ENCODE measurements around the gene CNIH2. TPM values are rescaled to one million over a fixed set of nuclear protein-coding genes. Genes with fewer than 3 reads are reported as not detected.

The CNIH2 gene
- total and polyA plus RNA-seq, 9 of the 15 experiments (the other 6 are each of a cell fraction or from before 2014, with no cell fraction given) = 0.26 to 0.89 (median 0.40) TPM; not detected in 4

DNA sequence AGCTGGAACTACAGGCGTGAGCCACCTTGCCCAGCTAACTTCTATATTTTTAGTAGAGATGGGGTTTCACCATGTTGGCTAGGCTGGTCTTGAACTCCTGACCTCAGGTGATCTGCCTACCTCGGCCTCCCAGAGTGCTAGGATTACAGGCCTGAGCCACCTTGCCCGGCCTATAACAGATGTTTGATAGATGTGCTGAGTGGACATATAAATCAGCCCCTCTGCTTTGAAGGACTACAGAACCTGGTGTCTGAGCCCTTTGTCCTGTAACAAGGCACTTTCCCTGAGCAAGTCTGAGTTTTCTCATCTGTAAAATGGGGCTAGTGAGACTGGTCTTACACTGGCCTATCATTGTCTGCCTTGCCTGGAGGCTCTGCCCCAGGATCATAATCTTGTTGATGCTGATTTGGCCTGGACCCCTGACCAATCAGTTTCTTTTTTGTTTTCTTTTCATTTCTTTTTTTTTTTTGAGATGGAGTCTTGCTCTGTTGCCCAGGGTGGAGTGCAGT, 51.2 kb downstream of the CNIH2 start (continued):
- peak; percentile 47 for TF ChIP-seq RBM25 (IDR thresholded peaks at IDR 0.05; ENCODE audit: low read depth, low read length, severe bottlenecking)
- TF ChIP-seq THRAP3 (IDR thresholded peaks at IDR 0.05; ENCODE audit: borderline replicate concordance) = no peak

DNA sequence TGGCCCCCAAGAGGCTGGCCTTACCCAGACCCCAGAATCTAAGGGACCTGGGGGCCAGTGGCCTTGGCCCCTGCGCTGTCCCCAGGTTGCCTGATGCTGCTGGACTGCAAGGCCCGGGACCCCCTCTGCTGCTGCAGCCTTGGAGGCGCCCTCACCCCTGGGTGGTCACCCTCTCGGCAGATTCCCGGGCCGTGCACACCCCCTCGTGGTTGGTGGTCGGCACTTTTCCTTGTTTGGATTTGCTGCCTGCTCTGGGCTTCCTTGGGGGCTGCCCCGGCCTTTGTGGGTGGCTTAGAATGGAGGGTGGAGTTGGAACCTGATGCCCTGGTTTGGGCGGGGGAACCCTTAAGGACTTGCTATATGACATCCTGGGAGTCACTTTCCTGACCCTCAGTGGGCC, 53.0 kb downstream of the CNIH2 start:
- ChIA-PET CTCF (ENCODE audit: low intra/inter-chr PET ratio) (no interaction called here), POLR2A (interaction anchor here (0.6 to 1.5 kb wide), 3 partner anchors 10 to 627 kb away, joined by 3 to 4 read pairs (median 3); no protein-coding TSS in a partner anchor)
- no peak for DNase-seq (ENCODE audit: extremely low read depth in 1 of 4, low spot score in 3 of 4)
- H2AFZ ChIP-seq (ENCODE audit: low read depth, low read length) = no peak overlapping the region
- no peaks in the 10 kb centered on the region for H4K20me1 ChIP-seq (replicated peaks; ENCODE audit: control insufficient read depth, insufficient read depth, low read length)
- H3K9me1 ChIP-seq (ENCODE audit: control insufficient read depth, insufficient read depth, low read length) = peaks cover 4% of the 10 kb centered on the region
- H3K9ac ChIP-seq (ENCODE audit: insufficient read depth in 1 of 2, low read depth in 2 of 2, low read length in 2 of 2) = 0 out of 4 replicates have a peak overlapping the region, but pooled peaks of 1 of the 2 experiments have one; percentile 14
- TF ChIP-seq ATF1 (CRISPR knock-in tag; IDR thresholded peaks at IDR 0.05) (no peak), ATF1 (tag; IDR thresholded peaks at IDR 0.05) (no peak), ZNF174 (CRISPR knock-in tag; IDR thresholded peaks at IDR 0.05) (no peak)
- TF ChIP-seq, protein P1, sequence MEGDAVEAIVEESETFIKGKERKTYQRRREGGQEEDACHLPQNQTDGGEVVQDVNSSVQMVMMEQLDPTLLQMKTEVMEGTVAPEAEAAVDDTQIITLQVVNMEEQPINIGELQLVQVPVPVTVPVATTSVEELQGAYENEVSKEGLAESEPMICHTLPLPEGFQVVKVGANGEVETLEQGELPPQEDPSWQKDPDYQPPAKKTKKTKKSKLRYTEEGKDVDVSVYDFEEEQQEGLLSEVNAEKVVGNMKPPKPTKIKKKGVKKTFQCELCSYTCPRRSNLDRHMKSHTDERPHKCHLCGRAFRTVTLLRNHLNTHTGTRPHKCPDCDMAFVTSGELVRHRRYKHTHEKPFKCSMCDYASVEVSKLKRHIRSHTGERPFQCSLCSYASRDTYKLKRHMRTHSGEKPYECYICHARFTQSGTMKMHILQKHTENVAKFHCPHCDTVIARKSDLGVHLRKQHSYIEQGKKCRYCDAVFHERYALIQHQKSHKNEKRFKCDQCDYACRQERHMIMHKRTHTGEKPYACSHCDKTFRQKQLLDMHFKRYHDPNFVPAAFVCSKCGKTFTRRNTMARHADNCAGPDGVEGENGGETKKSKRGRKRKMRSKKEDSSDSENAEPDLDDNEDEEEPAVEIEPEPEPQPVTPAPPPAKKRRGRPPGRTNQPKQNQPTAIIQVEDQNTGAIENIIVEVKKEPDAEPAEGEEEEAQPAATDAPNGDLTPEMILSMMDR (IDR thresholded peaks at IDR 0.05 in 2 of 3, conservative IDR thresholded peaks at IDR 0.05 in 1 of 3; ENCODE audit: insufficient read depth in 2 of 3, low read depth in 1 of 3, low read length in 3 of 3) = 0 out of 6 replicates have a peak, but pooled peaks of 1 of the 3 experiments have one; percentile 25
- TF ChIP-seq, protein P2, sequence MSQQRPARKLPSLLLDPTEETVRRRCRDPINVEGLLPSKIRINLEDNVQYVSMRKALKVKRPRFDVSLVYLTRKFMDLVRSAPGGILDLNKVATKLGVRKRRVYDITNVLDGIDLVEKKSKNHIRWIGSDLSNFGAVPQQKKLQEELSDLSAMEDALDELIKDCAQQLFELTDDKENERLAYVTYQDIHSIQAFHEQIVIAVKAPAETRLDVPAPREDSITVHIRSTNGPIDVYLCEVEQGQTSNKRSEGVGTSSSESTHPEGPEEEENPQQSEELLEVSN (IDR thresholded peaks at IDR 0.05; ENCODE audit: borderline replicate concordance in 1 of 2, extremely low read depth in 1 of 2, insufficient read depth in 1 of 2, insufficient read length in 1 of 2, low read depth in 1 of 2, low read length in 1 of 2, poor library complexity in 1 of 2, severe bottlenecking in 1 of 2) = no peak
- no peak for ATAC-seq
- H3K27ac ChIP-seq (ENCODE audit: extremely low read depth, low read depth, low read length) = no peak overlapping the region
- no peak overlapping the region for H3K4me3 ChIP-seq
- no peak for FAIRE-seq
- in situ Hi-C loops (cut with MboI) = no loop called here
- BruUV-seq (replicated peaks) = no TSS peak
- H3K79me2 ChIP-seq (ENCODE audit: control insufficient read depth, insufficient read depth, low read length) = no peaks in the 10 kb centered on the region
- intact Hi-C loops (cut with micrococcal nuclease) = no loop called here
- no peaks in the 10 kb centered on the region for H3K27me3 ChIP-seq (ENCODE audit: control insufficient read depth in 2 of 2, insufficient read depth in 2 of 2, low read length in 2 of 2)
- 68% methylated on average over 10 of the region's 10 CpGs for WGBS (ENCODE audit: insufficient coverage, low coverage, missing lambda C conversion rate)
- H3K9me3 ChIP-seq (replicated peaks; ENCODE audit: control insufficient read depth, insufficient read depth, low read depth, low read length) = no peaks in the 10 kb centered on the region
- H3K4me2 ChIP-seq (ENCODE audit: insufficient read depth, low read length) = no peak overlapping the region
- no peaks in the 10 kb centered on the region for H3K36me3 ChIP-seq (ENCODE audit: control insufficient read depth, insufficient read depth, low read length)
- H3K4me1 ChIP-seq (replicated peaks in 1 of 2; ENCODE audit: control insufficient read depth in 2 of 2, insufficient read depth in 2 of 2, low read length in 2 of 2) = peaks cover 21 to 81% of the 10 kb centered on the region in 2 experiments

Data from K562 (cell line).